Smooth muscle cell (in vitro differentiated cells): ENCODE results near the gene MYH9. TPM values are rescaled to one million over a fixed set of nuclear protein-coding genes. Genes with fewer than 3 reads are reported as not detected.

Experiments used
- DNase-seq: peaks from one replicate; lab custom pipeline; 2025; ENCODE audit not compliant: unreplicated experiment; lab: John Stamatoyannopoulos, UW
- H2AFZ ChIP-seq: fragments of 200-600 bp; sonication (generic); 2 replicates; pipeline ENCODE4 v1.6.0; 2016; ENCODE audit warnings: antibody characterized with exemption, low read depth, mild to moderate bottlenecking
- H3F3A ChIP-seq: fragments of 200-600 bp; sonication (generic); 2 replicates; pipeline ENCODE4 v1.6.0; 2017; ENCODE audit warnings: antibody characterized with exemption, low read depth
- H3K27ac ChIP-seq: fragments of 200-600 bp; sonication (generic); 2 replicates; pipeline ENCODE4 v1.5.1; 2016; ENCODE audit warnings: low read depth, mild to moderate bottlenecking
- H3K27me3 ChIP-seq: fragments of 200-600 bp; sonication (generic); 2 replicates; pipeline ENCODE4 v1.6.1; 2016; ENCODE audit warnings: low read depth, mild to moderate bottlenecking
- H3K36me3 ChIP-seq: fragments of 200-600 bp; sonication (generic); 2 replicates; pipeline ENCODE4 v1.5.1; 2016; ENCODE audit warnings: low read depth
- H3K4me1 ChIP-seq: fragments of 200-600 bp; sonication (generic); 2 replicates; pipeline ENCODE4 v1.5.1; 2016; ENCODE audit warnings: low read depth
- H3K4me2 ChIP-seq: fragments of 200-600 bp; sonication (generic); 2 replicates; pipeline ENCODE4 v1.6.0; 2016; ENCODE audit warnings: mild to moderate bottlenecking
- H3K4me3 ChIP-seq: fragments of 200-600 bp; sonication (generic); 2 replicates; pipeline ENCODE4 v1.5.1; 2016; ENCODE audit warnings: mild to moderate bottlenecking
- H3K79me2 ChIP-seq: fragments of 200-600 bp; sonication (generic); 2 replicates; pipeline ENCODE4 v1.6.0; 2016; ENCODE audit warnings: low read depth, mild to moderate bottlenecking
- H3K9ac ChIP-seq: fragments of 200-600 bp; sonication (generic); 2 replicates; pipeline ENCODE4 v1.6.0; 2016; ENCODE audit warnings: low read depth
- H3K9me3 ChIP-seq: fragments of 200-600 bp; sonication (generic); replicated peaks from 2 replicates; pipeline ENCODE4 v1.5.1; 2016; ENCODE audit warnings: low read depth
- H4K20me1 ChIP-seq: fragments of 200-600 bp; sonication (generic); 2 replicates; pipeline ENCODE4 v1.6.0; 2016; ENCODE audit warnings: low read depth
- CTCF ChIP-seq: fragments of 200-600 bp; sonication (generic); IDR thresholded peaks from 2 replicates; pipeline ENCODE4 v1.5.1; 2017; ENCODE audit warnings: borderline replicate concordance, mild to moderate bottlenecking, antibody characterized with exemption; ENCODE audit not compliant: insufficient read depth, poor library complexity, severe bottlenecking
- WGBS: methylation state at CpG from one replicate; pipeline ENCODE4 v1.1.7; 2016; ENCODE audit warnings: low lambda C conversion rate; 5-methylcytosine and 5-hydroxymethylcytosine counted together
- polyA plus RNA-seq: library from polyadenylated mRNA; unstranded; fragments of >200 nt; fragmentation: Nextera tagmentation; extraction: Ambion mirVana; gene quantifications from 2 replicates; pipeline ENCODE4 v1.2.1, GENCODE V29; 2016
- total RNA-seq: library from RNA; depleted of rRNA; stranded (reverse); fragments of >200 nt; gene quantifications from 2 replicates; pipeline ENCODE4 v1.2.3, GENCODE V29; 2014

The MYH9 gene
- total and polyA plus RNA-seq, 2 experiments from 2014 or later: 350 to 361 TPM

- H3K9me3 ChIP-seq: no peaks in the 10 kb centered on the region
- H3K4me3 ChIP-seq: no peak overlapping the region
- H4K20me1 ChIP-seq: peaks cover 100% of the 10 kb centered on the region
- no peaks in the 10 kb centered on the region for H3K27me3 ChIP-seq
- peaks cover 60% of the 10 kb centered on the region for H3K4me1 ChIP-seq
- TF ChIP-seq CTCF: no peak
- peaks cover 52% of the 10 kb centered on the region for H3F3A ChIP-seq
- no peak for DNase-seq
- H3K4me2 ChIP-seq: peak overlapping the region; percentile 81
- H3K27ac ChIP-seq: peak overlapping the region; percentile 95
- H2AFZ ChIP-seq: no peak overlapping the region
- peaks cover 100% of the 10 kb centered on the region for H3K79me2 ChIP-seq
- 99% methylated on average over 2 of the region's 2 CpGs for WGBS
- no peak overlapping the region for H3K9ac ChIP-seq
- no peaks in the 10 kb centered on the region for H3K36me3 ChIP-seq
Observed at GRCh38 chr22:36371920-36372319, 15.8 kb downstream of the MYH9 start.

- Histone ChIP-seq H4K20me1 (peaks cover 100% of the 10 kb centered on the region), H3K4me1 (peaks cover 78% of the 10 kb centered on the region), H3K27me3 (no peaks in the 10 kb centered on the region), H3K36me3 (no peaks in the 10 kb centered on the region), H3K9ac (peak overlapping the region; percentile 32), H3K27ac (peak overlapping the region; percentile 95), H2AFZ (no peak overlapping the region), H3F3A (peaks cover 62% of the 10 kb centered on the region), H3K79me2 (peaks cover 100% of the 10 kb centered on the region), H3K4me2 (peak overlapping the region; percentile 81), H3K4me3 (no peak overlapping the region), H3K9me3 (no peaks in the 10 kb centered on the region)
- DNase-seq: no peak
- WGBS: 75% methylated on average over 11 of the region's 11 CpGs
- TF ChIP-seq CTCF: no peak
Observed at GRCh38 chr22:36369922-36370791, 17.6 kb downstream of the MYH9 start.

- Histone ChIP-seq H3K4me3 (no peak overlapping the region), H3K36me3 (no peaks in the 10 kb centered on the region), H2AFZ (no peak overlapping the region), H3K27me3 (no peaks in the 10 kb centered on the region), H3K4me2 (peak overlapping the region; percentile 81), H3F3A (peaks cover 64% of the 10 kb centered on the region), H3K4me1 (peaks cover 87% of the 10 kb centered on the region), H4K20me1 (peaks cover 100% of the 10 kb centered on the region), H3K27ac (peak overlapping the region; percentile 95), H3K9ac (peak overlapping the region; percentile 0), H3K9me3 (no peaks in the 10 kb centered on the region), H3K79me2 (peaks cover 100% of the 10 kb centered on the region)
- DNase-seq: no peak
- TF ChIP-seq CTCF: no peak
- WGBS: 30% methylated on average over 19 of the region's 19 CpGs
Observed at GRCh38 chr22:36369004-36369921, 18.5 kb downstream of the MYH9 start.
